ENCODE data around the gene CLPX. TPM values are rescaled to one million over a fixed set of nuclear protein-coding genes. Genes with fewer than 3 reads are reported as not detected.
"Not testable (repeated sequence)": the region's sequence is repeated elsewhere in the genome, so short reads cannot be mapped to it uniquely, and the experiment has no call there.

Gene CLPX
- total RNA-seq, 1 donor = 44.5 TPM

DNA sequence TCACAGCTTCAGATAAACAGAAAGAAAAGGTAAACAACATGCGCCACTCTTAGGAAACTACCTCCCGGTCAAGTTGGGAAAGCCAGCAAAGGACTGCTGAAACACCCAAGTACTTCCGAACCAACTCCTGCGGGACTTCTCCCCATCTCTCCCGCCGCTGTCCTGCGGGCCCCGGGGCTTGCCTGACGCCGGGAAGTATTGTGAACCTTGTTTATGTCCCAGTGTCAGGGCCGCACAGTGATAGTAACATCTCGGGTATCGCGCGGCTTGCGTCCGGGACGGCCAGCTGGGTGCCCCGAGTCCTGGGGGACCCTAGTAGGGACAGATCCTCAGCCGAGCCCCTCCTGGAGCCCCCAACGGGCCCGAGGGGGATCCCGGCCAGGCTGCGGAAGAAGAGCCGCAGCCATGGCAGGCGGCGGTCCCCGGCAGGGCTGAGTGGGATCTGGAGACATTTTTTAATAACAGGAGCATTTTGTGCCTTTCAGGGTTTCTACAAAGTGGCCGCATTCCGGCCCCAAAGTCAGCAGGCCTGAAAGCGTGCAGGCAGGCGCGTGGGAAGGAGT, 756 bp downstream of the CLPX start:
- TF ChIP-seq, protein P1, sequence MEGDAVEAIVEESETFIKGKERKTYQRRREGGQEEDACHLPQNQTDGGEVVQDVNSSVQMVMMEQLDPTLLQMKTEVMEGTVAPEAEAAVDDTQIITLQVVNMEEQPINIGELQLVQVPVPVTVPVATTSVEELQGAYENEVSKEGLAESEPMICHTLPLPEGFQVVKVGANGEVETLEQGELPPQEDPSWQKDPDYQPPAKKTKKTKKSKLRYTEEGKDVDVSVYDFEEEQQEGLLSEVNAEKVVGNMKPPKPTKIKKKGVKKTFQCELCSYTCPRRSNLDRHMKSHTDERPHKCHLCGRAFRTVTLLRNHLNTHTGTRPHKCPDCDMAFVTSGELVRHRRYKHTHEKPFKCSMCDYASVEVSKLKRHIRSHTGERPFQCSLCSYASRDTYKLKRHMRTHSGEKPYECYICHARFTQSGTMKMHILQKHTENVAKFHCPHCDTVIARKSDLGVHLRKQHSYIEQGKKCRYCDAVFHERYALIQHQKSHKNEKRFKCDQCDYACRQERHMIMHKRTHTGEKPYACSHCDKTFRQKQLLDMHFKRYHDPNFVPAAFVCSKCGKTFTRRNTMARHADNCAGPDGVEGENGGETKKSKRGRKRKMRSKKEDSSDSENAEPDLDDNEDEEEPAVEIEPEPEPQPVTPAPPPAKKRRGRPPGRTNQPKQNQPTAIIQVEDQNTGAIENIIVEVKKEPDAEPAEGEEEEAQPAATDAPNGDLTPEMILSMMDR (IDR thresholded peaks at IDR 0.05; ENCODE audit: insufficient read depth, low read depth, low read length) = no peak
- H3K4me3 ChIP-seq (ENCODE audit: low read depth, low read length) = peak overlapping the region; percentile 93
- DNase-seq (ENCODE audit: low read depth) = peak; percentile 72

DNA sequence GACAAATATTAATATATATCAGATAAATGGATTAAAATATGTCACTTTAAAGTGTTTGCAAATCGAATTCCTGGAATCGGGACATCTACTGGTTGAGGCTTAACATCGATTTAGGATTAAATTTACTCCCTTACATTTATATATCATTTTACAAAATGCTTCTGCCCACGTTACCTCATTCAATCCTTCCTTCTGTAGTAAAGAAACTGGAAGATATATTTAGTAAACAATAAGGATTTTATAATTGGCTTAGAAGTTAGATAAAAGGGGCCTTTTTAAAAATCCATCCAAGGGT, 1.3 kb downstream of the CLPX start:
- no peak for DNase-seq (ENCODE audit: low read depth)
- peak overlapping the region; percentile 93 for H3K4me3 ChIP-seq (ENCODE audit: low read depth, low read length)
- TF ChIP-seq, protein P1 (IDR thresholded peaks at IDR 0.05; ENCODE audit: insufficient read depth, low read depth, low read length) = no peak

GRCh38 chr15:65182538-65182937, 2.6 kb downstream of the CLPX start:
- no peak overlapping the region for H3K4me3 ChIP-seq (ENCODE audit: low read depth, low read length)
- no peak for DNase-seq (ENCODE audit: low read depth)
- TF ChIP-seq, protein P1 (IDR thresholded peaks at IDR 0.05; ENCODE audit: insufficient read depth, low read depth, low read length) = no peak

DNA sequence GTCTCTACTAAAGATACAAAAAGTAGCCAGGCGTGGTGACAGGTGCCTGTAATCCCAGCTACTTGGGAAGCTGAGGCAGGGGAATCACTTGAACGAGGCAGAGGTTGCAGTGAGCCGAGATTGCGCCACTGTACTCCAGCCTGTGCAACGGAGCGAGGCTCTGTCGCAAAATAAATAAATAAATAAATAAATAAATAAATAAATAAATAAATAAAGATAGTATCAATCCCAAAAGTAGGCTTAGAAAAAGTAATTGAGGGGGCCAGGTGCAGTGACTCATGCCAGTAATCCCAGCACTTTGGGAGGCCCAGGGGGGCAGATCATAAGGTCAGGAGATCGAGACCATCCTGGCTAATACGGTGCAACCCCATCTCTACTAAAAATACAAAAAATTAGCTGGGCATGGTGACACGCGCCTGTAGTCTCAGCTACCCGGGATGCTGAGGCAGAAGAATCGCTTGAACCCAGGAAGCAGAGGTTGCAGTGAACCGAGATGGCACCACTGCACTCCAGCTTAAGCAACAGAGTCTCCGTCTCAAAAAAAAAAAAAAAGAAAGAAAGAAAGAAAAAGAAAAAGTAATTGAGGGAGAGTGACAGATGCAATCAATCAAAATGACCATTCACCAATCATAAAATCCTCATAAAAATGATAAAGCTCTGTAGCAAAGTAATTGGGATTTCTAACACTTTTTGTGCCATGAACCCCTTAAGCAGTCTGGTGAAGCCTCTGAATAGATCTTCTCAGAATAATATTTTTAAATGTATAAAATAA, 3.4 kb downstream of the CLPX start:
- DNase-seq (ENCODE audit: low read depth); H3K4me3 ChIP-seq (ENCODE audit: low read depth, low read length): not testable (repeated sequence)

GRCh38 chr15:65180167-65180566, 5.0 kb downstream of the CLPX start:
- TF ChIP-seq, protein P1 (IDR thresholded peaks at IDR 0.05; ENCODE audit: insufficient read depth, low read depth, low read length) = no peak
- no peak for DNase-seq (ENCODE audit: low read depth)
- H3K4me3 ChIP-seq (ENCODE audit: low read depth, low read length) = no peak overlapping the region

DNA sequence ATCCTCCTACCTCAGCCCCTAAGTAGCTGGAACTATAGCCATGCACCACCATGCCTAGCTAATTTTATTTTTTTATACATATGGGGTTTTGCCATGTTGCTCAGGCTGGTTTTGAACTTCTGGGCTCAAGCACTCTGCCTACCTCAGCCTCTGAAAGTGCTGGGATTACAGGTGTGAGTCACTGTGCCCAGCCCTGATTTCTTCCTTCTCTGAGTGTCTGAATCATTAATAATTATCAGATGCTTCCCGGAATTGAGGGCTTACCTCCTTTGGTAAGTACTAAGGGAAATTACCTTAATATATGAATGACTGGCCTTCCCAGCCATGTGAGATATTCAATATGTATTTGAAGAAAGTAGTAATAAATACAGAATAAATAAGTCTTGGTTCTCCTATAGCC, 7.2 kb downstream of the CLPX start:
- H3K4me3 ChIP-seq (ENCODE audit: low read depth, low read length) = no peak overlapping the region
- TF ChIP-seq, protein P1 (IDR thresholded peaks at IDR 0.05; ENCODE audit: insufficient read depth, low read depth, low read length) = no peak
- no peak for DNase-seq (ENCODE audit: low read depth)

- TF ChIP-seq, protein P1 (IDR thresholded peaks at IDR 0.05; ENCODE audit: insufficient read depth, low read depth, low read length) = no peak
These were observed 9.1 kb downstream of the CLPX start for GRCh38 chr15:65176056-65176455.

More at GRCh38 chr15:65176056-65176455, 9.1 kb downstream of the CLPX start:
- no peak overlapping the region for H3K4me3 ChIP-seq (ENCODE audit: low read depth, low read length)
- no peak for DNase-seq (ENCODE audit: low read depth)

All from fibroblast of villous mesenchyme (primary cell).